ENCODE data around the gene SLF1.

The SLF1 gene

GRCh38 chr5:94660506-94660905, 42.0 kb downstream of the SLF1 start:
- no peak for ATAC-seq (ENCODE audit: insufficient read depth, low read depth)
- no peak for DNase-seq
- Histone ChIP-seq H3K4me1 (ENCODE audit: insufficient read depth, low read length) (no peaks in the 10 kb centered on the region), H2AFZ (ENCODE audit: low read depth, low read length) (no peak overlapping the region), H3K79me2 (ENCODE audit: insufficient read depth, low read length) (peaks cover 17% of the 10 kb centered on the region; the same call in 1 of the 2 replicates), H3K4me2 (ENCODE audit: insufficient read depth, low read length) (no peak overlapping the region), H3K27me3 (ENCODE audit: insufficient read depth, low read length, poor library complexity) (no peaks in the 10 kb centered on the region), H3K4me3 (ENCODE audit: low read depth in 1 of 2, low read length in 2 of 2) (no peak overlapping the region), H3K36me3 (ENCODE audit: insufficient read depth, low read length) (peaks cover 75% of the 10 kb centered on the region), H4K20me1 (ENCODE audit: insufficient read depth, low read length) (peaks cover 5% of the 10 kb centered on the region; the same call in 1 of the 2 replicates), H3K9me3 (ENCODE audit: insufficient read depth, low read length, severe bottlenecking) (peaks cover 25% of the 10 kb centered on the region), H3K9ac (ENCODE audit: low read depth, low read length) (no peak overlapping the region), H3K27ac (ENCODE audit: low read length) (no peak overlapping the region)
- TF ChIP-seq CTCF (IDR thresholded peaks at IDR 0.05; ENCODE audit: borderline replicate concordance, extremely low read depth, low read length, poor library complexity, severe bottlenecking) (no peak), EZH2 (IDR thresholded peaks at IDR 0.05; ENCODE audit: borderline replicate concordance, low read depth, low read length, severe bottlenecking) (no peak)

GRCh38 chr5:94661086-94661485, 42.6 kb downstream of the SLF1 start:
- ATAC-seq (ENCODE audit: insufficient read depth, low read depth) (no peak), DNase-seq (no peak)
- no peak for TF ChIP-seq CTCF (IDR thresholded peaks at IDR 0.05; ENCODE audit: borderline replicate concordance, extremely low read depth, low read length, poor library complexity, severe bottlenecking)
- no peak for TF ChIP-seq EZH2 (IDR thresholded peaks at IDR 0.05; ENCODE audit: borderline replicate concordance, low read depth, low read length, severe bottlenecking)
- Histone ChIP-seq H3K27ac (ENCODE audit: low read length) (no peak overlapping the region), H4K20me1 (ENCODE audit: insufficient read depth, low read length) (peaks cover 5% of the 10 kb centered on the region; the same call in 1 of the 2 replicates), H3K9ac (ENCODE audit: low read depth, low read length) (no peak overlapping the region), H3K4me3 (ENCODE audit: low read depth in 1 of 2, low read length in 2 of 2) (no peak overlapping the region), H3K27me3 (ENCODE audit: insufficient read depth, low read length, poor library complexity) (no peaks in the 10 kb centered on the region), H3K4me1 (ENCODE audit: insufficient read depth, low read length) (no peaks in the 10 kb centered on the region), H2AFZ (ENCODE audit: low read depth, low read length) (no peak overlapping the region), H3K79me2 (ENCODE audit: insufficient read depth, low read length) (peaks cover 17% of the 10 kb centered on the region; the same call in 1 of the 2 replicates), H3K9me3 (ENCODE audit: insufficient read depth, low read length, severe bottlenecking) (peaks cover 23% of the 10 kb centered on the region), H3K36me3 (ENCODE audit: insufficient read depth, low read length) (peaks cover 75% of the 10 kb centered on the region), H3K4me2 (ENCODE audit: insufficient read depth, low read length) (no peak overlapping the region)

DNA sequence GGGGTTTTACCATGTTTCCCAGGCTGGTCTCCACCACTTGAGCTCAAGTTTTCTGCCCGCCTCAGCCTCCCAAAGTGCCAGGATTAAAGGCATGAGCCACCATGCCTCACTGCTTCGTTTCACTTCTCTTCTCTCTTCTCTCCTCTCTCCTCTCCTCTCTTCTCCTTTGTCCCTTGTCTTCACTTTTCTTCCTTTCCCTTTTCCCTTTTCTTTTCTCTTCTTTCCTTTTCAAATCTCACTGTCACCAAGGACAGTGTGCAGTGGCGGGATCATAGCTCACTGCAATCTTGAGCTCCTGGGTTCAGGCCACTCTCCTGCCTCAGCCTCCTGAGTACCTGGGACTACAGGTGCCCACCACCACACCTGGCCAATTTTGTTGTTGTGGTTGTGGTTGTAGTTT, 49.5 kb downstream of the SLF1 start:
- H3K4me3 ChIP-seq (ENCODE audit: low read depth in 1 of 2, low read length in 2 of 2), result no peak overlapping the region
- no peaks in the 10 kb centered on the region for H3K9me3 ChIP-seq (ENCODE audit: insufficient read depth, low read length, severe bottlenecking)
- no peaks in the 10 kb centered on the region for H3K79me2 ChIP-seq (ENCODE audit: insufficient read depth, low read length)
- no peak overlapping the region for H3K27ac ChIP-seq (ENCODE audit: low read length)
- TF ChIP-seq EZH2 (IDR thresholded peaks at IDR 0.05; ENCODE audit: borderline replicate concordance, low read depth, low read length, severe bottlenecking) (no peak), CTCF (IDR thresholded peaks at IDR 0.05; ENCODE audit: borderline replicate concordance, extremely low read depth, low read length, poor library complexity, severe bottlenecking) (no peak)
- no peak overlapping the region for H3K4me2 ChIP-seq (ENCODE audit: insufficient read depth, low read length)
- no peak overlapping the region for H2AFZ ChIP-seq (ENCODE audit: low read depth, low read length)
- no peaks in the 10 kb centered on the region for H3K27me3 ChIP-seq (ENCODE audit: insufficient read depth, low read length, poor library complexity)
- H3K4me1 ChIP-seq (ENCODE audit: insufficient read depth, low read length), result no peaks in the 10 kb centered on the region
- no peaks in the 10 kb centered on the region for H4K20me1 ChIP-seq (ENCODE audit: insufficient read depth, low read length)
- H3K36me3 ChIP-seq (ENCODE audit: insufficient read depth, low read length), result peaks cover 55% of the 10 kb centered on the region
- ATAC-seq (ENCODE audit: insufficient read depth, low read depth) (no peak), DNase-seq (no peak)
- no peak overlapping the region for H3K9ac ChIP-seq (ENCODE audit: low read depth, low read length)

DNA sequence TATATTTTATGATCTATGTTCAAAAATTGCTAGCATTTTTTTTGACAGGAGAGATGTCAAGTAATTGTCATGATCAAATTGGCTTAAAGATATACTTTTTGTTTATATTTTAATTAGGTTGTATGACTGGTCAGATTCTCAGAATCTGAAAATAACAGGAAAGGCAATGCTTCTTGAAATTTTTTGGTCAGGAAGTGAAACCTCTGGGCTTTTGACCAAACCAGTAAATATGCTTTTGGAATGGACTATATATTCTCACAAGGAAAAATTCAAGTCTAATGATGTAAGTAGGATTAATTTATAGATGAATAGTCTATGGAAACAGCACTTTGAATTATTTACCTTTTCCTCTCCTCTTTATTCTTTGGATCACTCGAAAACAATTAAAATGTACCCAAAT, 52.3 kb downstream of the SLF1 start:
- Histone ChIP-seq H3K36me3 (ENCODE audit: insufficient read depth, low read length) (peaks cover 34% of the 10 kb centered on the region), H3K79me2 (ENCODE audit: insufficient read depth, low read length) (no peaks in the 10 kb centered on the region), H3K4me3 (ENCODE audit: low read depth in 1 of 2, low read length in 2 of 2) (no peak overlapping the region), H3K9me3 (ENCODE audit: insufficient read depth, low read length, severe bottlenecking) (no peaks in the 10 kb centered on the region), H3K27me3 (ENCODE audit: insufficient read depth, low read length, poor library complexity) (no peaks in the 10 kb centered on the region), H3K9ac (ENCODE audit: low read depth, low read length) (no peak overlapping the region), H3K4me2 (ENCODE audit: insufficient read depth, low read length) (no peak overlapping the region), H3K4me1 (ENCODE audit: insufficient read depth, low read length) (no peaks in the 10 kb centered on the region), H2AFZ (ENCODE audit: low read depth, low read length) (no peak overlapping the region), H3K27ac (ENCODE audit: low read length) (no peak overlapping the region), H4K20me1 (ENCODE audit: insufficient read depth, low read length) (no peaks in the 10 kb centered on the region)
- DNase-seq, result no peak
- TF ChIP-seq CTCF (IDR thresholded peaks at IDR 0.05; ENCODE audit: borderline replicate concordance, extremely low read depth, low read length, poor library complexity, severe bottlenecking) (no peak), EZH2 (IDR thresholded peaks at IDR 0.05; ENCODE audit: borderline replicate concordance, low read depth, low read length, severe bottlenecking) (no peak)
- ATAC-seq (ENCODE audit: insufficient read depth, low read depth), result no peak

All from DND-41 (cell line).